GM12878 (cell line): Measurements from ENCODE around the gene SNAI1. TPM values are rescaled to one million over a fixed set of nuclear protein-coding genes. Genes with fewer than 3 reads are reported as not detected.
A peak's percentile ranks its signal among the peaks of the same experiment; 100 is the strongest.

Experiments
- ATAC-seq: fragments of 200-7000 bp; cut with Tn5 transposase; 3 replicates; pipeline ENCODE4 v1.9.1; 2020; ENCODE audit warnings: mild to moderate bottlenecking, moderate library complexity
- BruUV-seq: library from RNA; stranded (reverse); fragments of 400-500 nt; replicated peaks from 2 replicates; lab custom pipeline; 2021; lab: Mats Ljungman, UMichigan
- CTCF ChIA-PET: fragments of 300-600 bp; sonication (Branson Sonifier 250); formaldehyde crosslinking; extraction: SDS; loops from one replicate; lab custom pipeline; 2021; ENCODE audit warnings: inconsistent platforms; lab: Yijun Ruan, JAX
- POLR2A ChIA-PET: fragments of 350-600 bp; formaldehyde crosslinking; extraction: SDS; loops from one replicate; lab custom pipeline; 2021; ENCODE audit warnings: inconsistent platforms; lab: Charles Lee
- RAD21 ChIA-PET: fragments of 300-600 bp; sonication (Branson Sonifier 250); formaldehyde crosslinking; loops from one replicate; lab custom pipeline; 2023; ENCODE audit warnings: antibody characterized with exemption; ENCODE audit not compliant: unreplicated experiment; lab: Charles Lee
- SMC1A ChIA-PET: fragments of 300-600 bp; sonication (Branson Sonifier 250); formaldehyde crosslinking; loops from one replicate; lab custom pipeline; 2023; ENCODE audit not compliant: unreplicated experiment, uncharacterized antibody; lab: Charles Lee
- DNase-seq: peaks from one replicate; pipeline ENCODE4 v3.0.0-alpha.2; 2011; ENCODE audit warnings: low read depth, low spot score
- FAIRE-seq: peaks from 3 replicates; lab custom pipeline; 2011; peaks lifted over from hg19 to GRCh38; lab: Jason Lieb, UNC
- H2AFZ ChIP-seq: 2 replicates; pipeline ENCODE4 v1.6.0; 2011; ENCODE audit warnings: low read depth, low read length, control low read depth; ENCODE audit not compliant: control insufficient read depth
- H3K27ac ChIP-seq: 2 replicates; pipeline ENCODE4 v1.5.1; 2011; ENCODE audit warnings: control low read depth; ENCODE audit not compliant: control insufficient read depth, insufficient read depth
- H3K27me3 ChIP-seq, 2 experiments: replicated peaks in 1 of 2; 2 replicates each; pipeline versions ENCODE4 v1.6.0 to v1.6.1; 2011; ENCODE audit warnings: low read length in 1 of 2; ENCODE audit not compliant: control insufficient read depth in 2 of 2, insufficient read depth in 2 of 2
- H3K36me3 ChIP-seq, 2 experiments: 2 replicates each; pipeline ENCODE4 v1.5.1; 2011; ENCODE audit warnings: low read length in 1 of 2; ENCODE audit not compliant: control insufficient read depth in 2 of 2, insufficient read depth in 2 of 2
- H3K4me1 ChIP-seq: 2 replicates; pipeline ENCODE4 v1.6.1; 2011; ENCODE audit warnings: mild to moderate bottlenecking, low read length, moderate library complexity, mixed read lengths; ENCODE audit not compliant: control insufficient read depth, insufficient read depth
- H3K4me2 ChIP-seq: 2 replicates; pipeline ENCODE4 v1.6.0; 2011; ENCODE audit warnings: control low read depth; ENCODE audit not compliant: control insufficient read depth, insufficient read depth
- H3K4me3 ChIP-seq: fragments of 200-600 bp; sonication (generic); 2 replicates; pipeline ENCODE4 v1.5.1; 2016
- H3K79me2 ChIP-seq: 2 replicates; pipeline ENCODE4 v1.6.0; 2011; ENCODE audit warnings: low read length; ENCODE audit not compliant: control insufficient read depth, insufficient read depth
- H3K9ac ChIP-seq: 2 replicates; pipeline ENCODE4 v1.8.0; 2011; ENCODE audit warnings: low read length, control low read depth, mixed read lengths; ENCODE audit not compliant: control insufficient read depth, insufficient read depth
- H3K9me3 ChIP-seq: replicated peaks from 3 replicates; pipeline ENCODE4 v1.5.1; 2011; ENCODE audit warnings: mild to moderate bottlenecking, low read length; ENCODE audit not compliant: control insufficient read depth, insufficient read depth
- H4K20me1 ChIP-seq: 2 replicates; pipeline ENCODE4 v1.6.0; 2011; ENCODE audit not compliant: control insufficient read depth, insufficient read depth
- GATAD2B ChIP-seq: fragments of 450-650 bp; conservative IDR thresholded peaks from 2 replicates; pipeline ENCODE4 v1.6.1; 2017; ENCODE audit warnings: low read depth, mild to moderate bottlenecking, moderate library complexity
- JUND ChIP-seq: IDR thresholded peaks from 2 replicates; pipeline ENCODE4 v1.6.1; 2012; ENCODE audit warnings: low read depth, mild to moderate bottlenecking, low read length, improper control_type of control experiment, moderate library complexity
- MTA3 ChIP-seq: IDR thresholded peaks from 2 replicates; pipeline ENCODE4 v1.6.1; 2012; ENCODE audit warnings: low read length, inconsistent platforms, borderline replicate concordance
- NFXL1 ChIP-seq: fragments of 450-650 bp; IDR thresholded peaks from 2 replicates; pipeline ENCODE4 v1.6.1; 2017; ENCODE audit warnings: antibody characterized with exemption, mild to moderate bottlenecking, borderline replicate concordance
- NR2F1 ChIP-seq: fragments of 450-650 bp; conservative IDR thresholded peaks from 2 replicates; pipeline ENCODE4 v1.6.1; 2017; ENCODE audit warnings: mild to moderate bottlenecking
- SMARCA5 ChIP-seq: fragments of 450-650 bp; IDR thresholded peaks from 2 replicates; pipeline ENCODE4 v1.6.1; 2017; ENCODE audit warnings: mild to moderate bottlenecking
- TAF1 ChIP-seq: IDR thresholded peaks from 2 replicates; pipeline ENCODE4 v1.6.1; 2011; ENCODE audit warnings: mild to moderate bottlenecking, low read depth, low read length, borderline replicate concordance
- ZNF207 ChIP-seq: fragments of 450-650 bp; IDR thresholded peaks from 2 replicates; pipeline ENCODE4 v1.6.1; 2014; ENCODE audit warnings: antibody characterized with exemption, mild to moderate bottlenecking, borderline replicate concordance
- WGBS: methylation state at CpG from one replicate; pipeline ENCODE4 v1.1.6; 2016; ENCODE audit warnings: low lambda C conversion rate; ENCODE audit not compliant: insufficient replicate concordance, insufficient coverage; ENCODE audit errors: missing lambda C conversion rate; 5-methylcytosine and 5-hydroxymethylcytosine counted together
- in situ Hi-C: fragments of 300-500 bp; cut with MboI; formaldehyde crosslinking; loops from 9 replicates; pipeline ENCODE4 v1.14.3; 2018; ENCODE audit warnings: mixed read lengths
- intact Hi-C: fragments of 100-400 bp; cut with micrococcal nuclease; formaldehyde crosslinking; loops from one replicate; pipeline ENCODE4 v1.14.2; 2022; ENCODE audit not compliant: unreplicated experiment
- polyA plus RNA-seq, 11 experiments: library from polyadenylated mRNA; depleted of rRNA in 4 of 11; unstranded in 6 of 11; stranded (reverse) in 5 of 11; fragments of >200 nt; fragmentation: Nextera tagmentation in 4 of 11; fragmentation: Illumina TruSeq in 1 of 11; extraction: Ambion mirVana in 4 of 11; extraction: Trizol in 1 of 11; gene quantifications; 1 replicate in 1 of 11; 2 replicates in 10 of 11; pipeline versions ENCODE4 v1.2.1 to v1.2.3, GENCODE V29; 2011 to 2016; ENCODE audit warnings: inconsistent platforms in 2 of 11, missing spikeins in 2 of 11, low read depth in 1 of 11
- total RNA-seq, 4 experiments: library from RNA; depleted of rRNA in 3 of 4; stranded (reverse); fragments of >200 nt in 3 of 4; fragmentation: Illumina TruSeq in 1 of 4; extraction: Trizol in 1 of 4; gene quantifications; 2 replicates each; pipeline versions ENCODE4 v1.2.1 to v1.2.3, GENCODE V29; 2013 to 2021
- TF ChIP-seq, protein P1 (sequence below): fragments of 450-650 bp; IDR thresholded peaks from 2 replicates; pipeline ENCODE4 v1.6.1; 2017; ENCODE audit warnings: mild to moderate bottlenecking, low read depth, inconsistent platforms; ENCODE audit not compliant: poor library complexity, severe bottlenecking

Gene SNAI1
- total and polyA plus RNA-seq, 10 of the 15 experiments (the other 5 are each of a cell fraction or from before 2014, with no cell fraction given): 0.11 to 0.79 (median 0.24) TPM; not detected in 2

- no peaks in the 10 kb centered on the region for H3K79me2 ChIP-seq
- no peaks in the 10 kb centered on the region; the same call in 1 of the 2 replicates for H3K4me1 ChIP-seq
- H2AFZ ChIP-seq: no peak overlapping the region
- no peaks in the 10 kb centered on the region for H4K20me1 ChIP-seq
- SMC1A ChIA-PET: interaction anchor here (0.9 to 2.9 kb wide), 3 partner anchors 87 to 129 kb away, joined by 3 to 14 read pairs (median 3); no protein-coding TSS in a partner anchor
- H3K27ac ChIP-seq: no peak overlapping the region
- TF ChIP-seq SMARCA5: 0 out of 2 replicates have a peak, but pooled peaks have one; percentile 61
- TF ChIP-seq NFXL1: peak; percentile 55; the same call in 1 of the 2 replicates
- TF ChIP-seq ZNF207: no peak
- no peak overlapping the region for H3K4me3 ChIP-seq
- in situ Hi-C loops (loop anchor here (5.0 kb wide), 2 partner anchors 88 to 183 kb away; no protein-coding TSS in a partner anchor), intact Hi-C loops (no loop called here)
- FAIRE-seq (no peak), ATAC-seq (no peak), DNase-seq (no peak)
- no peak overlapping the region for H3K4me2 ChIP-seq
- WGBS: 38% methylated on average over 13 of the region's 13 CpGs
- RAD21 ChIA-PET: interaction anchor here (0.7 to 11.4 kb wide), 2 partner anchors 11 to 85 kb away, joined by 3 to 234 read pairs; no protein-coding TSS in a partner anchor
- POLR2A ChIA-PET: interaction anchor here (0.9 kb wide), 1 partner anchor 35 kb away, joined by 3 read pairs; no protein-coding TSS in a partner anchor
- no peaks in the 10 kb centered on the region for H3K27me3 ChIP-seq
- H3K36me3 ChIP-seq: no peaks in the 10 kb centered on the region
- no TSS peak for BruUV-seq
- H3K9me3 ChIP-seq: no peaks in the 10 kb centered on the region
- CTCF ChIA-PET: interaction anchor here (0.6 to 14.7 kb wide), 3 partner anchors 14 to 185 kb away, joined by 3 to 369 read pairs (median 4); no protein-coding TSS in a partner anchor
- H3K9ac ChIP-seq: no peak overlapping the region
Measured at GRCh38 chr20:49984426-49985153, 1.8 kb downstream of the SNAI1 start.

DNA sequence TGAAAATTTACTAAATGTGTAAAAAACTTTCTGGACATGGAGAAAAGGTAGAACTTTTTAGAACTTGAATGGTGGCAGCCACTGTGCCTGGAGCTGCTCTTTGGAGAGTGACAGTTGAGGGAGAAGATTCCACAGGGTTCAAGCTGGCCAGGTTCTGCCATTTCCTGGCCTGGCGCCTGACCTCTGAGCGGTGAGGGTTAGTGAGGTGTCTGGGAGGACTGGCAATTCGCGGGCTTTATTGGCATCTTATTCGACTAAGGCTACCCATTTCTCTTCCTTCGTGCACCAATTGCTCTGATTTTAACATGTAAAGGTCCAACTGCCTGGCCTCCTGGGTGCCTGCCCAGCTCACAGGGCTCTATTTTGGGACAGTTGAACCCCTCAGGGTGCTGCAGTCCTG lies 2.4 kb downstream of the SNAI1 start:
- Histone ChIP-seq H4K20me1 (no peaks in the 10 kb centered on the region), H3K9me3 (no peaks in the 10 kb centered on the region), H3K36me3 (no peaks in the 10 kb centered on the region), H3K4me2 (no peak overlapping the region), H3K4me1 (no peaks in the 10 kb centered on the region; the same call in 1 of the 2 replicates), H3K9ac (no peak overlapping the region), H3K79me2 (no peaks in the 10 kb centered on the region), H3K27ac (no peak overlapping the region), H3K4me3 (no peak overlapping the region), H2AFZ (no peak overlapping the region), H3K27me3 (no peaks in the 10 kb centered on the region)
- SMC1A ChIA-PET: interaction anchor here (0.9 to 2.9 kb wide), 3 partner anchors 86 to 129 kb away, joined by 3 to 14 read pairs (median 3); no protein-coding TSS in a partner anchor
- FAIRE-seq (no peak), ATAC-seq (no peak)
- in situ Hi-C loops (no loop called here), intact Hi-C loops (no loop called here)
- 75% methylated on average over 6 of the region's 6 CpGs for WGBS
- POLR2A ChIA-PET: no interaction called here
- RAD21 ChIA-PET: interaction anchor here (0.7 to 0.9 kb wide), 2 partner anchors 11 to 82 kb away, joined by 3 read pairs; no protein-coding TSS in a partner anchor
- CTCF ChIA-PET: interaction anchor here (14.7 kb wide), 1 partner anchor 87 kb away, joined by 369 read pairs; no protein-coding TSS in a partner anchor
- no peak for TF ChIP-seq GATAD2B
- TF ChIP-seq MTA3: no peak
- no peak for TF ChIP-seq TAF1
- TF ChIP-seq, protein P1, sequence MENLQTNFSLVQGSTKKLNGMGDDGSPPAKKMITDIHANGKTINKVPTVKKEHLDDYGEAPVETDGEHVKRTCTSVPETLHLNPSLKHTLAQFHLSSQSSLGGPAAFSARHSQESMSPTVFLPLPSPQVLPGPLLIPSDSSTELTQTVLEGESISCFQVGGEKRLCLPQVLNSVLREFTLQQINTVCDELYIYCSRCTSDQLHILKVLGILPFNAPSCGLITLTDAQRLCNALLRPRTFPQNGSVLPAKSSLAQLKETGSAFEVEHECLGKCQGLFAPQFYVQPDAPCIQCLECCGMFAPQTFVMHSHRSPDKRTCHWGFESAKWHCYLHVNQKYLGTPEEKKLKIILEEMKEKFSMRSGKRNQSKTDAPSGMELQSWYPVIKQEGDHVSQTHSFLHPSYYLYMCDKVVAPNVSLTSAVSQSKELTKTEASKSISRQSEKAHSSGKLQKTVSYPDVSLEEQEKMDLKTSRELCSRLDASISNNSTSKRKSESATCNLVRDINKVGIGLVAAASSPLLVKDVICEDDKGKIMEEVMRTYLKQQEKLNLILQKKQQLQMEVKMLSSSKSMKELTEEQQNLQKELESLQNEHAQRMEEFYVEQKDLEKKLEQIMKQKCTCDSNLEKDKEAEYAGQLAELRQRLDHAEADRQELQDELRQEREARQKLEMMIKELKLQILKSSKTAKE: no peak
- no peak for TF ChIP-seq NR2F1
- TF ChIP-seq JUND: no peak
- TF ChIP-seq, all 136 proteins: peak for 0
- BruUV-seq: TSS peak; percentile 64
- no peak for DNase-seq
